HG03565 (cell line): ENCODE results near the gene EMP2.
"Not testable (repeated sequence)": the region's sequence is repeated elsewhere in the genome, so short reads cannot be mapped to it uniquely, and the experiment has no call there.

ENCODE experiments used
- ATAC-seq: cut with Tn5 transposase; IDR thresholded peaks from one replicate; pipeline ENCODE4 v1.9.1; 2021; ENCODE audit warnings: mild to moderate bottlenecking, moderate library complexity; ENCODE audit not compliant: unreplicated experiment

The EMP2 gene, protein sequence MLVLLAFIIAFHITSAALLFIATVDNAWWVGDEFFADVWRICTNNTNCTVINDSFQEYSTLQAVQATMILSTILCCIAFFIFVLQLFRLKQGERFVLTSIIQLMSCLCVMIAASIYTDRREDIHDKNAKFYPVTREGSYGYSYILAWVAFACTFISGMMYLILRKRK

DNA sequence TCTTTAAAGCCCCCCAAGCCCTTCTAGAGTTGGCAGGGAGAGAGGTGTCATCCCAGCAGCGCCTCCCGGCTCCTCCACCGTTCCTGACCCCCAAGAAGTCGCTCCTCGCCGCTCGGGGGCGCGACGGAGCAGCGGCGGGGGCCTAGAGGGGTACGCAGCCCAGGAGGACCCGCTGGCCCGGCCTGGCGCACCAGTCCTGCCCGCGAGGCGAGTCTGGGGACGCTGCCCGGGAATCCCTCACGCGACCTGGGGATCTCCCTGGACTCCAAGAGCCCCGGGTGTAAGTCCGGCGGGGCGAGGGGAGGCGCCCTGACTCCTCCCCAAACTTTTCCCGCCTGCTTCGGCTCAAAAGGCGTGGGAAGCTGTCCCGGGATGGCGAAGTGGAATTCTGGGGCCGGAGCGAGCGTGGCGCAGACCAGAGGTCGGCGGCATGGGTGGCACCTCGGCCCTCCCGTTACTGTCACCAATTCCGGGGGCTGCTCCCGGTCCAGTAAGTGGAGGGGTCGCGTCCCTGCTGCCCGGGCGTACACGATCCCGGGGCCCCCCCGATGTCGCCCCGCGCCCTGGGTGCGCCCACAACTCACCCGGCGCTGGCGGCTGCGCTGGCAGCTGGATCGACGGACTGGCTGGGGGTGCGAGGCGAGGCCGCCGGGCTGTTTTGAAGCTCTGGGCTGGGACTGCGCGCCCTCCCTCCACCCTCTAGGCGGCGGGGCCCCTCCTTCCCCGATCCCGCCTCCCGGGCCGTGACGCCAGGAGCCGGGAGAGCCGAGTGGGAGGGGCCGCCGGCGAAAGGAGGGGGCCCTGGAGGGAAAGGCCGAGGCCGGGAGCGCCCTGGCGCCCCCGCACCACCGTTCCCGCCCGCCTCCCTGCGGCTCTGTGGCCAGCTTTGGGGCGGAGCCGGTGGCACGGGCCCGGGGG lies at the start of gene EMP2:
EMP2 (minus strand) TSS at position 634 of the 918 bp plus-strand sequence. CDS start 32,981 bp downstream, outside the sequence.
- ATAC-seq: no peak

DNA sequence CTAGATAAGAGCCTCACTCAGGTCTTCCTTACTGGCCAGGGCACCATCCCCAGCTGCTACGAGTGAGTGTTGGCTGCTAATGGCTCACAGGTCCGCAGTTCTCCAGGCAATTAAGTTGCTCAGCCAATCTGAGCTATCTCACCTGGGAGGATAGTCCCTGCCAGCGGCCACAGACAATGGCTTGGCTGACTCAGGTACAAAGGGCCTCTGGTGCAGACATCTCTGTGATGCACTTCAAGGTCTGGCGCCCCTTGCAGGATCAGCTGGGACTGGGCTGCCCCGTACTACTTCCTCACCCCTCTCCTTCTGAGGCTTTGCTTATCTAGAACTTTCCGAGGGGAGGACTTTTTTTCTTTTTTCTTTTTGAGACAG lies 49.2 kb upstream of the EMP2 start:
- ATAC-seq: no peak

DNA sequence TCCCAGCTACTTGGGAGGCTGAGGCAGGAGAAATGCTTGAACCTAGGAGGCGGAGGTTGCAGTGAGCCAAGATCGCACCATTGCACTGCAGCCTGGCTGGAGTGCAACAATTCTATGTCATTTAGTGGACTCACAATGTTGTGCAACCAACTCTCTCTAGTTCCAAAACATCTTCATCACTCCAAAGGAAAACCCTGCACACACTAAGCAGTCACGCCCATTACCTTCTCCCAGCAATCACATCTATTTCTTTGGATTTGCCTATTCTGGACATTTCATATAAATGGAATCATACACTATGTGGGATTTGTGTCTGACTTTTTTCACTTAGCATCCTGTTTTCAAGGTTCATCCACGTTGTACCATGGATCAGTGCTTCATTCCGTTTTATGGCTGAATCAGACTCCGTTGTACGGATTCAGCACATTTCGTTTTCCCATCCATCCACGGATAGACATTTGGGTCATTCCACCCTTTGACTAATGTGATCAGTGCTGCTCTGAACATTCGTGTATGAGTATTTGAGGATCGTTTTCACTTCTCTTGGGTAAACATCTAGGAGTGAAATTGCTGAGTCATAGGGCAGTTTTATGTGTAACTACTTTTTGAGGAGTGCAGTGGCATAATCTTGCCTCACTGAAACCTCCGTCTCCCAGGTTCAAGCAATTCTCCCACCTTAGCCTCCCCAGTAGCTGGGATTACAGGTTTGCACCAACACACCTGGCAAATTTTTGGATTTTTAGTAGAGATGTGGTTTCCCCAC lies 45.4 kb upstream of the EMP2 start:
- no peak for ATAC-seq

DNA sequence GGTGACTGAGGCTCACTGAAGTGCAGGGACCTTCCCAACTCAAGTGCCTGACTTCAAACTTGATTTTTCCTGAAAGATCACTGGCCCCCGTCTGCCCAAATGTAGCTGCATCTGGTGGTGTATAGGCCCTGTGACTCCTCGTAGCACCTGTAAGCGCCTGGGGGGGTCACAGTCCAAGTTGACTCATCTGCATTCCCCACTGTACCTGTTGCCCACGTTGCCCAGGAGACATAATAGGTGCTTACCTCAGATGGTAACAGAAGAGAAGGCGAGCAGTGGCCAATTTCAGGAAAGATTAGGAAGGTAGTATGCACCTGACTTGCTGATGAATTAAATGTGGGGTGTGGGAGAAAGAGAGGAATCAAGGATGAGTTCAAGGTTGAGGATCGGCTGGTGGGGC lies 44.1 kb upstream of the EMP2 start:
- no peak for ATAC-seq

DNA sequence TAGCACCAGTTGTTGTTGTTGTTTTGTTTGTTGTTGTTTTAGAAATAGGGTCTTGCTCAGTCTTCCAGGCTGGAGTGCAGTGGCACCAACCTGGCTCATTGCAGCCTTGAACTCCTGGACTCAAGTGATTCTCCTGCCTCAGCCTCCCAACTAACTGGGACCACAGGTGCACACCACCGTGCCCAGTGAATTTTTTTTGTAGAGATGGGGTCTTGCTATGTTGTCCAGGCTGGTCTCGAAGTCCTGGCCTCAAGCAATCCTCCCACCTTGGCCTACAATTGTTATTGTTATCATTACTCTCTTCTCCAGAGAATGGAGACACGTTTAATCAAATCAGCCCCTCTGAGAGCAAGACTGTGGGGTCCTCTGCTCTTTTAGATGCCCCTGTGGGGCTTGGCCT lies 42.7 kb upstream of the EMP2 start:
- no peak for ATAC-seq

DNA sequence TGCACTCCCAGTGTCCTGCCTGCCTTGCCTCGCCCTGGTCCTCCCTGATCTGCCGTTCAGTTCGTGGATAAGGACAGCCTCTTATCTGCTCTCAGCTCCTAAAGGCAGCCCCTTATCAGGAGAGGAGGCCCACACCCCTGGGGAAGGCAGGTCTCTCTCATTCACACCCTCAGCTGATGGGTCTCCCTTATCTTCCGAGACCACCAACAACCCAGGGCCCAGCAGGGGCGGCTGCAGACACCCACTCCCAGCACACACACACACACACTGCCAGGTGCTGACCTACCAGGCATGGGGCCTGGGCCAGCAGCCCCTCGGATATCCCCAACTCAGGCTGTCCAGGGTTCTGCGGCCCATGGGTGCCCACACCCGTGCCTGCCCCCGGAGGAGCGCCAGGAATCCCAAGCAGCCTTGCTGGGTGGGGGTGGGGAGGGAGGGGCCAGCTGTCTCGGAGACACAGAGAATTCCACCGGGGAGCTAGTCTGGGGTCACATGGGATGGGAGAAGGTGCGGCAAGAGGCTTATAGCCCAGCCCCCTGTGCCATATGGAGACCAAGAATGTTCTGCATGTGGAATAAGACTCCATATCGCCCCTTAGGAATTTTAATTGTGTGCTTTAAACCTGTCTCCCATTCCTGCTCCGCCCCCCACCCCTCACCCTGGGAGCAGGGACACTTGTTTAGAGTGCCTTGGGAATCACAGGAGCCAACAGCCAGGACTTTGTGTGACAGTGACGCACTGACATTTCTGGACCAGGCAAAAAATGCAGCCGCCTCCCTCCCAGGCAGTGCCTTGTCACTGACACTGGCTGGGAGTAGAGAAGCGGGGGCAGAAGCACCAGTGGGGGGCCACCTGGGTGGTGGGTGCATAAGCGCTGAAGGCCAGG lies 41.9 kb upstream of the EMP2 start:
- ATAC-seq: no peak

DNA sequence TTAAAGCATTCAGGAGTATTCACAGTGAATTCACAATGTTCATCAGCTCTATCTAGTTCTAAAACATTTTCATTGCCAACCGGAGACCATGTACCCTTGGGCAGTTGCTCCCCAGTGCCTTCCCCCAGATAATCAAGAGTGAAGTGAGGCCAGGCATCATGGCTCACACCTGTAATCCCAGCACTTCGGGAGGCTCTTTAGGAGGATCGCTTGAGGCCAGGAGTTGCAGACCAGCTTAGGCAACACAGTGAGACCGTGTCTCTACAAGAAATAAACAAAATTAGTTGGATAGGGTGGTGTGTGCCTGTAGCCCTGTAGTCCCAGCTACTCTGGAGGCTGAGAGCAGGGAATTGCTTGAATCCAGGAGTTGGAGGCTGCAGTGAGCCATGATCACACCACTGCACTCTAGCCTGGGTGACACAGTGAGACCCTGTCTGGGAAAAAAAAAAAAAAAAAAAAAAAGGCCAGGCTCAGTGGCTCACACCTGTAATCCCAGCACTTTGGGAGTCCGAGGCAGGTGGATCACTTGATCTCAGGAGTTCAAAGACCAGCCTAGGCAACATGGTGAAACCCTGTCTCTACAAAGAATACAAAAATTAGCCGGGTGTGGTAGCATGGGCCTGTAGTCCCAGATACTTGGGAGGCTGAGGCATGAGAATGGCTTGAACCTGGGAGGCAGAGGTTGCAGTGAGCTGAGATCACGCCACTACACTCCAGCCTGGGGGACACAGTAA lies 41.0 kb upstream of the EMP2 start:
- not testable (repeated sequence) for ATAC-seq

DNA sequence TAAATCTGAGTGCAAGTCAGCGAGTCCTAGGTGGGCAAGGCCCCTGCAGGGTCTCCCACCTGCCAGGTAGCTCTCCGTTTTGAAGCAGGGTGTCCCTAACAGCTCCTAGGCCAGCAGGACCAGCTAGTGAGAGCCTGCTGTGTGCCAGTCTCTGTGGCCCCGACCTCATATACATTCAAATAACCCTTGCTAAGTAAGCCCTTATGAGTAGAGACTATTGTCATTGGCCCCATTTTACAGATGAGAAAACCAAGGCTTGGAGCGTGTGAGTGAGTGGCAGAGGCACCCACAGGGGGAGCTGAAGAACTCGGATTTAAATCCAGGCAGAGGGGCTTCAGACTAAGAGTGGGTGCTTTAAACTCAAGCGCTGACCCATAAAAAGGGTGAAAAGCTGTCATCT lies 39.7 kb upstream of the EMP2 start:
- no peak for ATAC-seq

DNA sequence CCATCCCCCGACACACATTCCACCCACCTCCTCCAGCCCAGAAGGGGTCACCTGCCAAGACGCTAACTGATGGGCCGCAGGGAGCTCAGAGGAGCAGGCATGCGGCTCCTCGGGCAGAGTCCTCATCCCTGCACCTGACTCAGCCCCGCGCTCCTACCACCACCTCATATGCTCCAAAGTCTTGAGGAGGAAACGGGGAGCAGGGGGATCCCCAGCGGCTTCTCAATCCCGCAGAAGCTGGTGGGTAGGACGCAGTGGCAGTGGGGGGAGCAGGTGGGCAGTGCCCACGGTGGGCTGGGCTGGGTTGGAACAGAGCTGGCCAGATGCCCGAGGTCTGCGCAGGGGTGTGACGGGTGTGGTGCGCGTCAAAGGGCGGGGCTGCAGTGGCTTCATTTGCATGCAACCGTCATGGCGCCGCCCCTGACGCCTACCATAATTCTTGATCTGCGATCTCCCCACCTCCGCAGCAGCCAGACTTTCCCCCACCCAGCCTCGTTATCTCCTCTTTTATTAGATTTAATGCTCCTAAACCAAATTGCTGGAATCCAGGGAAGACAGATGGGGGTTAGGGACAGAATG lies 39.0 kb upstream of the EMP2 start:
- no peak for ATAC-seq

DNA sequence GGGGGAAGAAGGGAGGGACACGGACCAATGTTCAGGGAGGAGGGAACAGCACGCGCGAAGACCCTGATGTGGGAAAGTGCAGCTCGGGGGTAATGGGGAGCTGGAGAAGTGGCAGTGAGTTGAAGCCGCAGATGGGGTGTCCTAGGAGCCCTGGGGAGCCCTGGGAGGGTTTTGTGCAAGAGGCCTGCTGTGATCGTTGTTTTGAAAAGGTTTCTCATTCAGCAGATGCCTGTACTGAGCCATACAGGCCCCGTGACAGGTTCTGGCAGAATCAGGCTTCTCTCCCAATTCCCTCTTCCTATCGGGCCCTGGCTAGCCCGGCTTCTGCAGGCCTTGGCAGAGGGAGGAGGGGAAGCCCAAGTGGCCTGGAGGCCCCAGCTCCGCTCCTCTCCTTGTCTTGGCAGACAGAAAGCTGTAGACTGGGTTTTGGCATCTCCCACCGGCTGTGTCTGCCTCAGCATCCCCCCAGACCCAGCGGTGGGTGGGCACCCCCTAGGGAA lies 38.4 kb upstream of the EMP2 start:
- no peak for ATAC-seq

DNA sequence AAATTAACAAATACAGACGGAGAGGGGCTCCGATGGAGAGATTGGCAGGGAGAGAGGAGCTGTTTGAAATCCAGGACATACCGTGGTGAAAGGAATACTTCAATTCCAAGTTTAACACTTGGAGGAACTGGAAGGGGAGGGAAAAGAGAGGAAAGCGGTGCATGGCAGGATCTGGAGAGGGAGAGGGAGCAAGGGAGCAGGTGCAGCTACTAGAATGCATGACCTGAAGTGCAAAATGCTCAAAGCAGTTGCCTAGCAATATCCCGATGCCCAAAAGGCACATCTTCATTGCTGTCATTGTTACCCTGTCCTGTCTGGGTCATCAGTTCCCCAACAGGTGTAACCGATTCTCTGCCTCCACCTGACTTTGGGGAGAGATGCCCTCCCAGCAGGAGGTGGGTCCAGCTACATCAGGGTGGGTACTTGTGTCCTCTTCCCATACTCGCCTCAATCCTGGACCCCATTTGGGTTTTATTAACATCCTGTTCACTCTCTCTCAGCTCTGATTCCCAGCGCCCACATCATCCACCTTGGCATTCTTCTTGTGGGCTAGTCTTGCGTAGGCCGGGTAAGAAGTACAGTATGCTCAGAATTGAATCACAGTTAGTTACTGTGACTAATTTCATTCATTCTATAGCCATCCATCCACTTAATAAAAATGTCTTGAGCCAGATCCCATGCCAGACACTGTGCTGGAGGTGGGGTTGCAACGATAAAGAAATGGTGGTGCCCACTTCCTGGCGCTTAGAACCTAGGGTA lies 37.4 kb upstream of the EMP2 start:
- ATAC-seq: no peak

DNA sequence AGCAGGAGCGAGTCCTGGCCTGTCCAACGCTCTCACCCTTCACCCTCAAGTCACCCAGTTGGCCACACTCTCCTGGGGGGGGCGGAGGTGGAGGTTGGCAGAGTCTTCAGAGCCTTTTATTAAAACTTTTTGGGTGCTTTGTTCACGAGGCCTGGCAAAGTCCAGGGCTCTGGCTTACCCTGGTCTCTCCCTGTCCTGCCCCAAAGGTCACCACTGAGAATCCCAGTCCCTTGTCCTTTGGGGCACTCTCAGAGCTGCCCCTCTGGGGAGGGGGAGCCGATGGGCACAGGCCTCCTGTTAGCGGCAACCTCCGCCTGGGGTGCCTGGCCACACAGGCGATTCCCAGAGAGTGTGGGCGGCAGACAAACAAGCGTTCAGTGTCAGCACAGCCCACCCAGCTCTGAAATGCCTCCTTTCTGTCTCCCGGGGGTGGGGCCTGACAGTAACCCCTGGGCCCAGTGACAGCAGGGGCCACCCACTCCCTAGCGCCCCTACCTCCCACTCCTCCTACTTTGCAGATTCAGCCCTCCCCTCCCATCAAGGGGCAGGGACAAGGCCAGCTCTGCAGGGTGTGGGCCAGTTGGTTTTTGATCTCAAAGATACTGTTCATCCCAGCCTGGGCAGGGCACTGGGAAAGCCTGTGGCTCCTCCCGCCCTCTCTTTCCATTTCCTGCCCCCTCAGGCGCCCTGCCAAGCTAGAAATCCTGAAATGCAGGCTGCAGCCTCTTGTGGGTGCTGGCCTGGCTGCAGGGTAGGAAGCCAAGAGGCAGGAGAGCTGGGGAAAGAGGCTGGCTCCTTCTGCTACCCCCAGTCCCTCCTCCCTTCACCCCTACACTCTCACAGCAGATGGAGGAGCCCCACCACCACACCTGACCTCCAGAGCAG lies 36.6 kb upstream of the EMP2 start:
- no peak for ATAC-seq

DNA sequence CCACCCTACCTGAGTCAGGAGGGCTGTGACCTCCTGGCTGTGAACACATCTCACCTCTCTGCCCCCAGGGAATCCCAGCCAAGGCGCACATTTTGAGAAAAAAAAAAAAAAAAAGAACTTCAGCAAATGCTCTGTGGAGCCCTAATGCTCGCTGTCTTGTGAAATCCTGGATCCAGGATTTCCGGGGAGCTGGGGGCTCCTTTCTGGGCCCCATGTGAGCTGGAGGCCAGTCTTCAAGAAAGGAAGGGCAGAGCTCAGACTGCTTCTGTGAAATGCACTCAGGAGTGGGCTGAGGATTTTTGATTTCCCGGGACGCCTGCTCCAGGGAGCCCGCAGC lies 36.0 kb upstream of the EMP2 start:
- ATAC-seq: no peak

DNA sequence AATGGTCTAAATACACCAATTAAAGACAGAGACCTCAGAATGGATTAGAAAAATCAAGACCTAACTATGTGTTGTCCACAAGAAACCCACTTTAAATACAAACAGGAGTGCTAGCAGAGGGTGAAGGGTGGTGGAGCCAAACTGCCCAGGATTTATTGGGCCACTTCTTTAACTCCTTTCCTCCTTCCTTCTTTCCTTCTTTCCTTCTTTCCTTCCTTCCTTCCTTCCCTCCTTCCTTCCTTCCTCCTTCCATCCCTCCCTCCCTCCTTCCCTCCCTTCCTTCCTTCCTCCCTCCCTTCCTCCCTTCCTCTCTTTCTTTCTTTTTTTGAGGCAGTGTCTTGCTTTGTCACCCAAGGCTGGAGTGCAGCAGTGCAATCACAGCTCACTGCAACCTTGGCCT lies 34.3 kb upstream of the EMP2 start:
- ATAC-seq: no peak

DNA sequence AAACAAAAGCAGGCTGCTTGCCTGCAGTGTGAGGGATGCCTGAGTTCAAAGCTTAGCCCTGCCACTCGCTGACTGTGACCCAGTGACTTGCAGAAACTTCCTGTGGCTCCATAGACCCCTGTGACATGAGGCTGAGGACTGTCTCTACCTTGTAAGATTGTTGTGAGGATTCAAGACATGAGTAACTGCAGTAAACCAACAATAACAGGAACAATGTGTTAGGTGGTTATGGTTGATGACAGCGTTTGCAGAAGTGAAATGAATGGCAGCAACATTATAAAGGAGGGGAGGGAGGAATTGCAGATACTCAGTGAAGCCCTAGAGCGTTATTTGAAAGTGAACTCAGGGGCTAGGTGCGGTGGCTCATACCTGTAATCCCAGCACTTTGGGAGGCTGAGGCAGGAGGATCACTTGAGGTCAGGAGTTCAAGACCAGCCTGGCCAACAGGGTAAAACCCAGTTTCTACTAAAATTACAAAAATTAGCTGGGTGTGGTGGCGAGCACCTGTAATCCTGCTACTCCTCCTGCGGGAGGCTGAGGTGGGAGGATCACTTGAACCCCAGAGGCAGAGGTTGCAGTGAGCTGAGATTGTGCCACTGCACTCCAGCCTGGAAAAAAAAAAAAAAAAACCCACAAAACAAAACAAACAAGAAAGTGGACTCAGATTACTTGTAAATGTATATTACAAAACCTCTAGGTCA lies 33.5 kb upstream of the EMP2 start:
- ATAC-seq: no peak

DNA sequence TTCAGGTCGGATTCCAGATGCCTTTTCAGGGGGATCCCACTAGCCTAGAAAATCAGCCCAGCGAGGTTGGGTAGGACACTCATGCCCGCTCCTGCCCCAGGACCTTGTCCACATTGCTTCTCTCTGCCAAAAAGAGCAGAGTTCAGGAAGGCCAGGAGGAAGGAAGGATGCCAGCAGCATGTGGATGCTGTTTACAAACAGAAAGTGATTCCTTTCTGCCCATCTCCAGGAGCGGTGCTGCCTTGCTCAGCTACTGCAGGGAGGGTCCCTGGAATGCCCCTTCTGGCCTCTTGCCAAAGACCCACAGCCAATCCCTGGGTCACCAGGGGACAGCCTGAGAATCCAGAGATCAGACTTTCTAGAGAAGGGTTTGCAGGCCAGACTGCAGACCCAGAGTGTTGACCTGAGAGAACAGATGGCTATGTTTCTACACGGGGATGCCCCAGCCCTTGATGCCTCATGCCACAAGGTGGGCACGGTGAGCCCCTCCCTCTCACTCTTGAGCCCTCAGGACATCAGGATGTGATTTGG lies 32.3 kb upstream of the EMP2 start:
- ATAC-seq: no peak

DNA sequence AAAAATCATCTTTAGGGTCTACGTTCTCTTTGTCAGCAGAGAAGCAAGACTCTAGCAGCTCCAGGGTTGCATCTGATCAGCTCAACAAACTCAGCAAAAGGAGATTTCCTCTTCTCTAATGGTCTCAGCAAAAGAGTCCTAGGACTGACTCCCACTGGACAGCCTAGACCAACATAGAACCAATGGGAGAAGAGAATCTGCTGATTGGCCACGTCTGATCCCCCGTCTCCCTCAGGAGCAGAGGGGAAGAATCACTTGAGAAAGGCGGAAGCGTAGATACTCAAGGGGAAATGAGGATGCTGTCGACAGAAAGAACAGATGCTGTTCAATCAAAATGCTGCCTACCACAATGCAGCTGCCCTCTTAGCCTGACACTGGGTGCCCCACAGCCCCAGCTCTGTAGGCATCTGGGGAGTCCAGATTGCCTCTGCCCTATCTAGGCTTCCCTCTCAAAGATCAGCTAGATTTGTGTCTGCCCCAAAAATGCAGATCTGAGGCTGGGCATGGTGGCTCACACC lies 31.5 kb upstream of the EMP2 start:
- ATAC-seq: no peak
